SIG-M5 treated with dmso at 0.1 percent for 504 hours (cell line): ENCODE results near the gene C7orf25.

Experiments used
- DNase-seq: peaks from one replicate; lab custom pipeline; 2025; ENCODE audit not compliant: unreplicated experiment; lab: John Stamatoyannopoulos, UW

The C7orf25 gene

GRCh38 chr7:42911454-42912447 is at the start of gene C7orf25:
C7orf25 (minus strand) TSS chr7:42912070; CDS start chr7:42910900, 1,170 bp downstream.
- peak; percentile 90 for DNase-seq

- no peak for DNase-seq
These were observed 49.3 kb upstream of the C7orf25 start for GRCh38 chr7:42961170-42961569.

DNA sequence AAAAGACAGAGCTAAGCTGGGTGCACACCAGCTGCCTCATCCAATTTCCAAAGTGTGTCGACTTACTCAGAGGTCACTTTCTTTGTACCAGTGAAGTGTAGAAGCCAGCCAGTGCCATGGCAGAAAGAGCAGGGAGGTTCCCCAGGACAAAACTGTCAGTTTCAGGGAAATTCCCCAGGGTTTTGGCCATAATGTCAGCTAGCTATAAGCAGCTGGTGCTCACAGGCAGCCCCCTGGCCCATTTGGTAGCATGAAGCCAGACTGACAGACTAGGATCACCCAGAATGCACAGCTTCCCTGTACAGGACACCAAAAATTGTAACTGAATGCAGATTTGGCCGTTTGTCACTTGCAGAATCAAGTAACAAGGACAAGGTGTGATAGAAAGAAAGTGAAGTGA is 48.9 kb upstream of the C7orf25 start:
- DNase-seq, result no peak

- no peak for DNase-seq
These were observed 47.7 kb upstream of the C7orf25 start for GRCh38 chr7:42959549-42959948.

- no peak for DNase-seq
These were observed 44.2 kb upstream of the C7orf25 start for GRCh38 chr7:42956062-42956461.

DNA sequence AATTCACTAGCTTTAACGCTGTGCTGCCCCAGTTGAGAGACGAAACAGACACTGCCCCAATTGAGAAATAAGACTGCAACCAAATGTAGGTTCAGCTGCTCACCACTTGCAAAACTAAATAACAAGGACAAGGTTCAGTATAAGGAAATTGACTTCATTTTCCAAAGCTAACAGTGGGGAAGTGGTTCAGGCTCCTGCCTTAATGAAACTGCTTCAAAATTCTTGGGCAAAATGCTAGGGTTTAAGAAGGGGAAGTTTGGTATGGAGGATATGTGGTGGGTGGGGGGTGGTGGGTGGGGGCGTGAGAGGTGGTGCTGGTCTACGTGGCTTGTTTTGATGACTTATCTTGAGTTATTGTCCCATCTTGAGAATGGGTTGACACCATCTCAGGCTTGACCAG is 42.1 kb upstream of the C7orf25 start:
- no peak for DNase-seq

- no peak for DNase-seq
These were observed 40.5 kb upstream of the C7orf25 start for GRCh38 chr7:42952328-42952727.

DNA sequence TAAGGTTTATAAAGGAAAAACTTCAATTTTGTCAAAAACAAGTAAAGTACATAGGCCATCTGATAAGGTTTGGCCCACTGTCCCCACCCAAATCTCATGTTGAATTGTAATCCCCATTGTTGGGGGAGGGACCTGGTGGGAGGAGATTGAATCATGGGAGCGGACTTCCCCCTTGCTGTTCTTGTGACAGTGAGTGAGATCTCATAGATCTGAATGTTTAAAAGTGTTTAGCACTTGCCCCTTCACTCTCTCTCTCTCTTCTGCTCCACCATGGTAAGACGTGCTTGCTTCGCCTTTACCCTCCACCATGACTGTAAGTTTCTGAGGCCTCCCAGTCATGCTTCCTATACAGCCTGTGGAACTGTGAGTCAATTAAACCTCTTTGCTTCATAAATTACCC is 38.5 kb upstream of the C7orf25 start:
- DNase-seq, result no peak

- DNase-seq, result no peak
These were observed 35.7 kb upstream of the C7orf25 start for GRCh38 chr7:42947521-42947920.

- no peak for DNase-seq
These were observed 34.7 kb upstream of the C7orf25 start for GRCh38 chr7:42946627-42946950.

- no peak for DNase-seq
These were observed 34.2 kb upstream of the C7orf25 start for GRCh38 chr7:42945821-42946626.

DNA sequence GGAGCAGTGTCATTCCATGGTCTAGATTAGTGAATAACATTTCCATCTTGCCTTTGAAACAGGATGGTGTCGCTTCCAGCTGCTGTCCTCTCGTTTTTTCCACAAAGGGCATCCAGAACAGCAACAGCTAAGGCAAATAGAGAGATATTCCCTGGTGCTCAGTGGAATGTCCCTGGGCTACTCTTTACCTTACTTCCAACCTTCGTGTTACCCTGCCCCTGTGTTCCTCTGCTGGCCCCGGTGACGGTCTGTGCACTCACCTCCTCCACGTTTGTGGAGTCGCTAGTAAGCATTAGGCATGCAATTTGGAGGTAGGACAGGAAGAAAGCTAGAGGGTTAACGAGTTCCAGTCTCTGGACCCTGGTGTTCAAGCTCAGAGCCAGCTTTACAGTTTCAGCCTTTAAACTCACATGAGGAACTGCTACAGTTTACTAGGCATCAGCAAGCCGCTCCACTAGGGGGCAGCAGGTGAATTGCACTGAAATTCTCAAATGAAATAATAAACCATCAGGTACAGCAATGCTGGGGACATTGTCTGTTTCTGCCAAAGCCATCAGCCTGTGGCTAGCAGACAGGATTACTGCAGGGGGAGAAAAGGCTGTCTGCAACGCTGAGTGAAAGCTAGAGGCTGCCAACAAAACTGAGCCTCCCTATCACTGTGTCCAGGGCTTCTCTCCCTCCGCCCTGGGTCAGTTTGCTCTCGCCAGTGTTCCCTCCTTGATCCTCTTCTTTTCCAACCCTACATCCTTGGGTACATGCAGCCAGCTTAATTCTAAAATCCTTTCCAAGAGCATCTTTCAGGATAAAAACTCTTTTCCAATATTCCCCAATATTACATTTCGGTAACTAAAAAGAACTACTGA is 29.3 kb upstream of the C7orf25 start:
- peak; percentile 69 for DNase-seq

- no peak for DNase-seq
These were observed 27.8 kb upstream of the C7orf25 start for GRCh38 chr7:42939457-42940240.

DNA sequence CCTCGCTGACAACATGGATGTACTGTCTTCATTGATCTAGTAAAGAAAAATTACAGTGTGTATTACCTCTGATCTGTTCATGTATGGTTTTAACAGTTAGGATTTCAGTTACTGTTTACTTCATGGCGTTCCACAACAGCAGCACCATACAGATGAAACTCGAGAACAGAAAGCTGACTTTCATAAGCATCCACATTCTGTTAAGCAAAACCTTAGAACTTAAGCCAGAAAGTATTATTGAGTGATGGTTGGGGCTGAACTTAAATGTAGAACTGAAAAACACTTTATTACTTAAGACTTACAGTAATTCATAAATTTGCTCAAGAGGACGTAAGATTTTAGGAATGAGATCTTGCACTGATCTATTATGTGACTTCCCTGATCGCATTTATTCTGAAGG is 24.0 kb upstream of the C7orf25 start:
- no peak for DNase-seq

DNA sequence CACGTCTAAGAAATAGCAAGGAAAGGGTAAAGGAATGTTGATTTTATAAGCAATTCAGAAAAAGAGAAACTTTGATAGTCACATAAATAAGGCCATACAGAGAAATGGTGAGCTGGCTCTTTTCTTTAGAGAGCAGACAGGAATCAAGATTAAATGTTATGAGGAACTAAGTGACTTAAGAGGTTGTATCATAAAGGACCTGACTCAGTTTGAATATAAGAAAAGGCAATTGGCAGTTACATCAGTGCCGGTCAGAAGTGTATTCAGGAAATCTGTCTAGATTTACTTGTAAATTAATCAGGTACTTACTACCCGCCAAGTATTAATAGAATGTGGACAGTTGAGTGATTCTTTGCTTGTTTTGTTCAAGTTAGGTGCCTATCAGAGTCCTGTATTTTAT is 22.4 kb upstream of the C7orf25 start:
- no peak for DNase-seq

DNA sequence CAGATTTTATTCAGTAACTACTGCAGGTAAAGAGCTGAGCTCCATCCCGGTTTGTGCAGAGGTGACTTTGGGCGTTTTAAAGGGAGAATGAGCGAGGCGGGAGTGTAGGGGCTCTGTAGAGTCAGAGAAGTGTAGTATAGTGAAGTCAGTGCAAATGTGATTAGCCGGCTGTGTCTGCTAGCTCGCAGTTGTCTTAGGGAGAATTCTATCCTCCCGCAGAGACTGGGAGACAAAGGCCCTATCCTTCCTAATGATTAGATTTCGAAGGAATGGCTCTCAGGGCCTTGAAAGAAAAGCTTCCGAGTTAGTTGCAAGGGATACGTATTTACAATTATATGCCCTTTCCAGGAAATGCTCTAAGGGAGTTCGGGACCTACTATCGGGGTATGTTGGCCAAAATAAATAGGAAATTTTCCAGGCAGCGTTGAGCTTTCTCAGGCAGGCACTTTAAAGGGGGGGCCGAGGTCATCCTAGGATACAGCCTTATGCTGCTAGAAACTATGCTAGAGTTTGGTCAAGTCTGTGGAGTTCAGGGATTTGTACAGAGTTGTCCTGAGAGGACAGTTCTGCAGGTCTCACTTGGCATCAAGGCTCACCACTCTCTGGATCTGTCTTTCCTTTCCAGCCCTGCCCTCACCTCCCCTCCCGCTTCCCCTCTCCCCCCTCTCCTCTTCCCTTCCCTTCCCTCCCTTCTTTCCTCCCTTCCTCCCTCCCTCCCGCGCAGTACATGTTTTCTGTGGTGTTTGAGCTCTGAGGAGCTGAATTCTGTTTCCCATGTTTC is 21.1 kb upstream of the C7orf25 start:
- no peak for DNase-seq

DNA sequence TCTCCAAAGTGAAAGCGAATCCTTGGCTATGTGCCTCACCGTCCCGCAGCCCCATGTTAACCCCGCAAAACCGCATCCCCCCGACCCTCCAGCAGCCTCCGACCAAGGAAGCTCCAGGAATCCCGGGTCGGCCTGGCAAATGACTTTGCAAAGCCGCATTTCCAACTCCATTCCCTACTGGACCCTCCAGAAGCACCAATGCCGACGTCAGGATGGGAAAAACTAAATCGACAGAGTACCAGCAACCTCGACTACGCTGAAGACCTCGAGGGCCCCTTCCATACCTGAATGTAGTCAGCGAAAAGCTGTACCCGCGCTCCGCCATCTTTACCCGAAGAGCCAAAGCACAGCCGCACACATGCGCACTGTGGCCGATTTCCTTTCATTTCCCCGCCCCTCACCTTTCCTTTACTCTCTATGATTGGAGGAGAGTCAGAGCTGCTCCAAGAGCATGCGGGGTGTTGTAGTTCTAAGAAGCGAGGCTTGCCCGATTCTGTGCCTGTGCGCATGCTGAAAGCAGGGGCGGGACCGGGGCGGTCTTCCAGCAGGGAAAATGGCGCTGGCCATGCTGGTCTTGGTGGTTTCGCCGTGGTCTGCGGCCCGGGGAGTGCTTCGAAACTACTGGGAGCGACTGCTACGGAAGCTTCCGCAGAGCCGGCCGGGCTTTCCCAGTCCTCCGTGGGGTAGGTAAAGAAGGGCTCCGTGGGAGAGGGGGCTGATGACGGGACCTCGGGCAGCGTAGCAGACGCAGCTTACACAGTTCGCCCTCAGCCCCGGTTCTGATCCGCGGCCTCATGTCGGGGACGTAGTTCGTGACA is 20.2 kb upstream of the C7orf25 start, which contains the start of the genes MRPL32 and PSMA2:
Gene MRPL32, plus strand, starts transcription at position 543 of the 818 bp plus-strand sequence. Its CDS starts 11 bp downstream, at position 554.
Gene PSMA2, minus strand, starts transcription at position 341 of the 818 bp plus-strand sequence. Its CDS starts 16 bp downstream, at position 325.
- DNase-seq, result peak; percentile 99

DNA sequence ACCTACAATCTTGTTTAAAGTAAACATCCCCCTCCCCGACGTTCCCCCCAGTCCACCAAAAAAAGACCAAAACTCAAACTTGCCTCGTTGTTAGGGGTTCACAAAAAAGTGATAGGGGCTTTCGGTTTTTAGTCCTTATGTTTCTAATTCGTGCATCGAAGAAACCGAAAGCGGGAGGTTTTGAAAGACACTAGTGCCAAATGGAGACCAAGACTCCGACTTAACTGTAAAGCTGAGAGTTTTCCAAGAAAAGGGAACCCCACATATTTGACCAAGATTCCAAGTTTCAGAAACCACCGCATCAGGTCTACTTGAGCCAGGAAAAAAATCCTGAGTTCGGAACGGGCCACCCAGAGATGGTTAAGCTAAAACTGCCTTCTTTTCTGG is 19.6 kb upstream of the C7orf25 start:
- no peak for DNase-seq
